Heart right ventricle (tissue), 16 donors: ENCODE measurements around the gene BMPR2. TPM values are rescaled to one million over a fixed set of nuclear protein-coding genes. Genes with fewer than 3 reads are reported as not detected.
A peak's percentile ranks its signal among the peaks of the same experiment; 100 is the strongest.

Source experiments
- ATAC-seq, 8 donors: fragments of 200-7000 bp; cut with Tn5 transposase; one replicate each; pipeline ENCODE4 v1.9.1; 2020; ENCODE audit warnings: mild to moderate bottlenecking in 8 of 8, moderate library complexity in 8 of 8, moderate number of reproducible peaks in 1 of 8
- DNase-seq, 2 donors: peaks; one replicate each; pipeline ENCODE4 v3.0.0-alpha.2; 2020
- H3K27ac ChIP-seq, 10 donors: fragments of 200-600 bp; sonication (generic) in 2 of 10; one replicate each; pipeline versions ENCODE4 v1.5.0 to v1.8.0; 2020 to 2022; ENCODE audit warnings: mild to moderate bottlenecking in 3 of 10
- H3K27me3 ChIP-seq, 7 donors: fragments of 200-600 bp; one replicate each; pipeline ENCODE4 v1.8.0; 2021 to 2022; ENCODE audit warnings: mild to moderate bottlenecking in 2 of 7
- H3K36me3 ChIP-seq, 9 donors: fragments of 200-600 bp; sonication (generic) in 1 of 9; one replicate each; pipeline versions ENCODE4 v1.5.0 to v1.8.0; 2020 to 2022; ENCODE audit warnings: mild to moderate bottlenecking in 2 of 9
- H3K4me1 ChIP-seq, 9 donors: fragments of 200-600 bp; sonication (generic) in 1 of 9; one replicate each; pipeline versions ENCODE4 v1.5.0 to v1.8.0; 2020 to 2022; ENCODE audit warnings: mild to moderate bottlenecking in 4 of 9
- H3K4me3 ChIP-seq, 10 donors: fragments of 200-600 bp; sonication (generic) in 2 of 10; one replicate each; pipeline versions ENCODE4 v1.5.0 to v1.8.0; 2020 to 2022; ENCODE audit warnings: mild to moderate bottlenecking in 7 of 10, moderate library complexity in 2 of 10
- H3K9me3 ChIP-seq, 11 donors: fragments of 200-600 bp in 10 of 11; sonication (generic) in 2 of 11; one replicate each; pipeline versions ENCODE4 v1.5.0 to v1.8.0; 2013 to 2022; ENCODE audit warnings: mild to moderate bottlenecking in 2 of 11, control low read depth in 1 of 11, moderate library complexity in 1 of 11
- CTCF ChIP-seq, 9 donors: fragments of 200-600 bp; sonication (generic) in 2 of 9; IDR thresholded peaks; one replicate each; pipeline versions ENCODE4 v1.5.0 to v1.8.0; 2021 to 2022; ENCODE audit warnings: antibody characterized with exemption in 9 of 9, mild to moderate bottlenecking in 5 of 9, moderate library complexity in 1 of 9
- WGBS, 2 donors: extraction: QIAGEN DNeasy Blood & Tissue Kit; methylation state at CpG; one replicate each; pipeline ENCODE4 v1.1.7; 2013; ENCODE audit warnings: inconsistent platforms in 1 of 2; 5-methylcytosine and 5-hydroxymethylcytosine counted together
- intact Hi-C, 10 donors: fragments of 100-400 bp; cut with DNase I; formaldehyde crosslinking; loops; one replicate each; pipeline versions ENCODE4 v1.11.1 to v1.14.2; 2022
- long read RNA-seq, 3 donors: library from polyadenylated mRNA; unstranded; transcript quantifications; one replicate each; pipeline ENCODE4 v2.0.0, GENCODE V29; 2020 to 2021
- polyA plus RNA-seq, 2 donors: library from polyadenylated mRNA; stranded (reverse); fragments of 200-250 nt; gene quantifications; one replicate each; pipeline ENCODE4 v1.2.3, GENCODE V29; 2013
- total RNA-seq, 10 donors: library from RNA; stranded (reverse); fragmentation: NEBNext Ultra II Directional in 3 of 10; extraction: Animal tissue kit (Norgen Biotek cat#: 25700) in 3 of 10; gene quantifications; one replicate each; pipeline versions ENCODE4 v1.2.1 to v1.2.4, GENCODE V29; 2021 to 2023
- donor health status: Arrhythmogenic right ventricular cardiomyopathy.
- donor health status: ischemic (EF 13 %, LVEDD 7.1; RV severe dilation, severe dysfunction).
- donor health status: healthy with polysubstance abuse.
- donor health status: DM: no; HTN: yes; CAD: no.
- donor health status: DM: no; HTN: no; CAD: no.
- donor health status: ischemic (EF 25% LVEDD 6.9; RV normal size, moderate dysfunction).
- donor health status: ischemic (EF 25% LVEDD 5.7; RV mildly dilated, moderate dysfunction).
- donor health status: healthy.
- donor health status: DM: yes; HTN: yes; CAD: no.
- donor health status: Ischemic cardiomyopathy.
- donor health status: ischemic (EF 35%, LVEDD 5.7; RV mildly dilated, moderate dysfunction).
- donor health status: nonischemic (EF 11% LVEDD 7.7; RV severe dilation, severe dysfunction).
- donor health status: DM: yes; HTN: yes; CAD: no.
- donor health status: PGD.
- donor health status: ischemic (EF 29% LVEDD 5.4; RV normal size, mild dysfunction).
- donor health status: nonischemic (EF 23%, LVEDD 6.1; RV moderate dilation, normal function).

The BMPR2 gene
- total RNA-seq (10 to 100 TPM; 48.5 to 89.4 (median 75.3) TPM), polyA plus RNA-seq (10 to 100 TPM; 10.2 to 11.4 TPM)
- long read RNA-seq, donor 1, full-length matches to known transcripts: 8 of 20 reads
- long read RNA-seq, donor 1, partial matches to known transcripts: 4 of 20 reads
- long read RNA-seq, donor 1, other reads (novel, unspliced or antisense): 8 of 20 reads
- long read RNA-seq, donor 2, full-length matches to known transcripts: 3 of 18 reads
- long read RNA-seq, donor 2, partial matches to known transcripts: 4 of 18 reads
- long read RNA-seq, donor 2, other reads (novel, unspliced or antisense): 11 of 18 reads
- long read RNA-seq, donor 3, full-length matches to known transcripts: 7 of 44 reads
- long read RNA-seq, donor 3, partial matches to known transcripts: 3 of 44 reads
- long read RNA-seq, donor 3, other reads (novel, unspliced or antisense): 34 of 44 reads

- no peak for TF ChIP-seq CTCF (IDR thresholded peaks at IDR 0.05)
- 0 to 1% methylated on average over 45 to 70 of the region's 70 CpGs for WGBS, 2 donors
Measured at GRCh38 chr2:202375609-202376408, at the start of gene BMPR2. Gene BMPR2 (plus strand): TSS chr2:202376327. CDS start chr2:202377475, 1,148 bp downstream.

GRCh38 chr2:202327858-202328257 is 48.3 kb upstream of the BMPR2 start:
- intact Hi-C loops: loop anchor here in 1 of 10 donors (10.0 kb wide), 1 partner anchor 47 kb away; the partner anchor contains the start of gene BMPR2
- ATAC-seq: peak in 7 of 8 donors; percentile 63 to 94 (median 79)

More at GRCh38 chr2:202375609-202376408, at the start of gene BMPR2:
- peak within 1 kb of the TSS; percentile 74 to 98 (median 93) for H3K4me3 ChIP-seq
- H3K36me3 ChIP-seq: no peaks in the 10 kb centered on the region
- DNase-seq: peak; percentile 90 to 91
- H3K4me1 ChIP-seq: peaks cover 2 to 39% (median 23%) of the 10 kb centered on the region in 9 donors
- H3K27me3 ChIP-seq: peaks cover 0 to 5% (median 0%) of the 10 kb centered on the region in 7 donors
- no peaks in the 10 kb centered on the region for H3K9me3 ChIP-seq
- peak within 1 kb of the TSS; percentile 92 to 100 (median 98) for H3K27ac ChIP-seq
- ATAC-seq: peak; percentile 85 to 94 (median 90)
- intact Hi-C loops: loop anchor here in 8 of 10 donors (1.0 to 10.0 kb wide), 14 partner anchors 51 to 259 kb away; partner anchors contain the start of gene FAM117B (in 1 of the 8)

GRCh38 chr2:202335791-202336467 is 40.2 kb upstream of the BMPR2 start:
- no peaks in the 10 kb centered on the region for H3K27me3 ChIP-seq
- H3K36me3 ChIP-seq: no peaks in the 10 kb centered on the region
- H3K4me1 ChIP-seq: peaks cover 0 to 20% (median 4%) of the 10 kb centered on the region in 9 donors
- H3K4me3 ChIP-seq: no peak overlapping the region
- intact Hi-C loops: loop anchor here in 1 of 10 donors (5.0 kb wide), 1 partner anchor 36 kb away; no protein-coding TSS in a partner anchor
- no peak for TF ChIP-seq CTCF (IDR thresholded peaks at IDR 0.05)
- no peak for DNase-seq
- peak overlapping the region in 1 of 10 donors; percentile 40 for H3K27ac ChIP-seq
- ATAC-seq: peak in 7 of 8 donors; percentile 33 to 76 (median 47)
- H3K9me3 ChIP-seq: no peaks in the 10 kb centered on the region
- WGBS, 2 donors: 86 to 90% methylated on average over 6 of the region's 6 CpGs

More at GRCh38 chr2:202327858-202328257, 48.3 kb upstream of the BMPR2 start:
- H3K36me3 ChIP-seq: peaks cover 0 to 19% (median 0%) of the 10 kb centered on the region in 9 donors
- H3K27ac ChIP-seq: peak overlapping the region in 7 of 10 donors; percentile 33 to 81 (median 49)
- H3K27me3 ChIP-seq: no peaks in the 10 kb centered on the region
- peak in 1 of 2 donors; percentile 16 for DNase-seq
- no peak overlapping the region for H3K4me3 ChIP-seq
- H3K4me1 ChIP-seq: peaks cover 0 to 16% (median 5%) of the 10 kb centered on the region in 9 donors
- WGBS, 2 donors: 63 to 79% methylated on average over 1 of the region's 1 CpG
- no peak for TF ChIP-seq CTCF (IDR thresholded peaks at IDR 0.05)
- H3K9me3 ChIP-seq: no peaks in the 10 kb centered on the region
